GM13976 (cell line): ENCODE results near the gene RAB33A.

Experiments
- DNase-seq: peaks from one replicate; pipeline ENCODE4 v3.0.0; 2012; ENCODE audit warnings: low spot score
- in situ Hi-C: fragments of 300-500 bp; cut with MboI; formaldehyde crosslinking; loops from one replicate; pipeline ENCODE4 v1.12.0; 2022; ENCODE audit warnings: low sequenced_read_pairs, mixed read lengths, inconsistent platforms; ENCODE audit not compliant: unreplicated experiment
- TF ChIP-seq, protein P1 (sequence below): IDR thresholded peaks from 2 replicates; pipeline ENCODE4 v1.5.1; 2012; ENCODE audit warnings: borderline replicate concordance, mild to moderate bottlenecking; ENCODE audit not compliant: insufficient read depth; ENCODE audit errors: extremely low read depth, missing control alignments, control extremely low read depth

RAB33A gene

DNA sequence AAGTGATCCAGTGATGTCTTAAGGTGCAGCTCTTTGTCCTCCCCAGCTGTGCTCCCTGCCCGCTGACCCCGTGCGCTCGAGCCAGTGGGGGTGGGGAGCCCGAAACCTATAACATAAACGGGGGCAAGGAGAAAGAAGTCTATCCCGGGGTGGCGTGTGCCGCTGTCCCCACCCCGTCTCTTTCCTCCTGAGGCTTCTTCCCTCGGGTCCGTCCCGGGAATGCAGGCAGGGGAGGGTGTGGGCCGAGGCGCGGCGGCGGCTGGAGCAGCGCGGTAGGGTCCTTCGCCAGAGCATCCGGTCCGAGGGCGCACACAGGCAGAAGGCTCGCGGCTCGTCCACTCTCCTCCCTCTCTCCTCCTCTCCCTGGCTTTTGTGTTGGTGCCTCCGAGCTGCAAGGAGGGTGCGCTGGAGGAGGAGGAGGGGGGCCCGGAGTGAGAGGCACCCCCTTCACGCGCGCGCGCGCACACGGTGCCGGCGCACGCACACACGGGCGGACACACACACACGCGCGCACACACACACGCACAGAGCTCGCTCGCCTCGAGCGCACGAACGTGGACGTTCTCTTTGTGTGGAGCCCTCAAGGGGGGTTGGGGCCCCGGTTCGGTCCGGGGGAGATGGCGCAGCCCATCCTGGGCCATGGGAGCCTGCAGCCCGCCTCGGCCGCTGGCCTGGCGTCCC lies at the start of gene RAB33A:
Gene RAB33A, plus strand, starts transcription at position 517 of the 681 bp plus-strand sequence. Its CDS starts 101 bp downstream, at position 618.
- in situ Hi-C loops, result no loop called here
- TF ChIP-seq, protein P1, sequence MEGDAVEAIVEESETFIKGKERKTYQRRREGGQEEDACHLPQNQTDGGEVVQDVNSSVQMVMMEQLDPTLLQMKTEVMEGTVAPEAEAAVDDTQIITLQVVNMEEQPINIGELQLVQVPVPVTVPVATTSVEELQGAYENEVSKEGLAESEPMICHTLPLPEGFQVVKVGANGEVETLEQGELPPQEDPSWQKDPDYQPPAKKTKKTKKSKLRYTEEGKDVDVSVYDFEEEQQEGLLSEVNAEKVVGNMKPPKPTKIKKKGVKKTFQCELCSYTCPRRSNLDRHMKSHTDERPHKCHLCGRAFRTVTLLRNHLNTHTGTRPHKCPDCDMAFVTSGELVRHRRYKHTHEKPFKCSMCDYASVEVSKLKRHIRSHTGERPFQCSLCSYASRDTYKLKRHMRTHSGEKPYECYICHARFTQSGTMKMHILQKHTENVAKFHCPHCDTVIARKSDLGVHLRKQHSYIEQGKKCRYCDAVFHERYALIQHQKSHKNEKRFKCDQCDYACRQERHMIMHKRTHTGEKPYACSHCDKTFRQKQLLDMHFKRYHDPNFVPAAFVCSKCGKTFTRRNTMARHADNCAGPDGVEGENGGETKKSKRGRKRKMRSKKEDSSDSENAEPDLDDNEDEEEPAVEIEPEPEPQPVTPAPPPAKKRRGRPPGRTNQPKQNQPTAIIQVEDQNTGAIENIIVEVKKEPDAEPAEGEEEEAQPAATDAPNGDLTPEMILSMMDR, result no peak
- DNase-seq, result peak; percentile 50

DNA sequence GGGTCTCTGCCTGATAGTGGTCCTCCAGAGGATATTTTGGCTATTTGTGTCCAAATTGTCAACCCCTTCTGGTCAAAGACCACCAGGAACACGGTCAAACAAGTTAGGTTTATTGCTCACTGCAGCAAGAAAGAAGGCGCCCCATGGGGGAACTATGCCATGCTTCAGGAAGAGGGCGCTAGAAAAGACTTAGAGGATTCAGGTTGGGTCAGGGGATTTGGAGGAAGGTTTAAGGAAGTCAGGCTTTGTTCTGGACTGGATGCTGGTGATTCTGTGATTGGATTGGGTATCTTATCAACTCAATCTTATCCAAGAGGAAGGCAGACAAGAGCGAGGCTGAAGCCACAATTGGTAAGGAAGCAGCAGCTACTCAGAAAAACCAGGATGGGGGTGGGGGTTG lies 47.2 kb upstream of the RAB33A start:
- in situ Hi-C loops, result no loop called here
- TF ChIP-seq, protein P1, result no peak
- DNase-seq, result no peak

DNA sequence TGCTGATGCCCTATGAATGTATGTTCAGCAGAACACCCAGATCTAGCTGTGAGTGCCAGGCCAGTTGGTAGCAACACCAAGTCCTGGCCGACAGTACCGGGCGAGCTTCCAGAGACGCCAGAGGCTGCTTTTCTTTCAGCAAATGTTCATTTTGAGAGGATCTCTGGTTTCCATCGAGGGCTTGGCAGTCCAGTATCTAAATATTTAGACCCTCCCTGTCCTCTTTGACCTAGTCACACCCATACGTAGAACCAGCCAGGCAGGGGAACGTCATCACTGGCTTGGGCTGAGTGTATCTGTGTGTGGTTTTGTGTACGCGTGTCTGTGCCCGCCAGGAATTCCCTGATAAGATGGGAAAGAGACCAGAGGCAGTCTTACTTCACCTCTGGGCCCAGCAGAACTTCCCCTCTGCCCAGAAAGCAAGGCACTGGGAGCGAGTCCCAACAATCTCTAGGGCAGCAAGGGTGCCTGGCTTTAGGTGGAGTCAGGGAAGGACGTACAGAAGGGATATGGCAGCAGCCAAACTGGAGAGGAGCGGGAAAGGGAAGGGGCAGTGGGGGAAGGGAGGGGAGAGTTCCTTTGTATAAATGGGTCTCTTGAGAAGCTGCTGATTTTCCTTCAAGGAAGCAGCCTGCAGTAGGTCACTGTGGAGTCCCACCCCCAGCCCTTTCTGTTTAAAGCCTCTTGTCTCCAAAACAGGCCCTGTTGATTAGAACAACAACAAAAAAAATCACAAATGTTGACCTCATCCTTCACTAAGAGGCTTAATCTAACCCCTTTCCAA lies 46.5 kb upstream of the RAB33A start:
- TF ChIP-seq, protein P1, result no peak
- in situ Hi-C loops, result no loop called here
- DNase-seq, result no peak

DNA sequence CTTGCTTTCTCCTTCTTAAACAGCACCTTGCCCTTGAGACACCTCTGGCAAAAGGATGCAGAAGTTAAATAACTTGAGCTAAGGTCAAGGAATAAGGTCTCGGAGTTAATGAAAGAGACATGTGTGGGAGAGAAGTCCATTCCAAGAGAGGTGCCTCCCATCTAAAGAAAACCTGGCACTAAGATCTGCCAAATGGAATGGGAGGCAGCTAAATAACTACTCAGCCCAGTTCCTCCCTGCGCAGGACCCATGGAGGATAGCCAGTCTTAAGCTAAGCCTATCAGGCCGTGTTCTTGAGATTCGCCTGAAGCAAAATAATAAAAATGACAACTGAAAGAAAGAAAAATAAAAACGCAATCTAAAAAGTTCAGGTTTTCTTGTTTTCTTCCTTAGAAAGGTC lies 40.8 kb upstream of the RAB33A start:
- TF ChIP-seq, protein P1, result no peak
- DNase-seq, result no peak
- in situ Hi-C loops, result no loop called here

DNA sequence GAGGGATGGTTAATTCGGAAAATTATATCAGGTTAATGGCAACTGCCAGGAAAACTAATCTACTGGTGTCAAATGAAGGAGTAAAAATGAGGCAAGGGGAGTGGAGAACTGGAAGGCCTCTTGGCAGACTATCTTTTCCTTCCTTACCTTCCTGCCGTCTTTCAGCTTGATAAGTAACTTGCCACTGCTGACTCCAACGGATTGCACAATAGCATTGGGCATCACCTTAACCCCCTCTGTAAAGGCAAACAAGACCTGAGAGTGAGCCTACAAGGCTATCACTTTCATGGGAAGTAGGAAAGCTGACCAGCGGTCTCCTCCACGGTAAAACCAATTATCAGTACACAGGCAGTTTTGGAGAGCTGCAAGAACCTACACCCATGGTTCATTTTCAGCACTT lies 35.3 kb upstream of the RAB33A start:
- in situ Hi-C loops, result no loop called here
- no peak for DNase-seq
- TF ChIP-seq, protein P1, result no peak

DNA sequence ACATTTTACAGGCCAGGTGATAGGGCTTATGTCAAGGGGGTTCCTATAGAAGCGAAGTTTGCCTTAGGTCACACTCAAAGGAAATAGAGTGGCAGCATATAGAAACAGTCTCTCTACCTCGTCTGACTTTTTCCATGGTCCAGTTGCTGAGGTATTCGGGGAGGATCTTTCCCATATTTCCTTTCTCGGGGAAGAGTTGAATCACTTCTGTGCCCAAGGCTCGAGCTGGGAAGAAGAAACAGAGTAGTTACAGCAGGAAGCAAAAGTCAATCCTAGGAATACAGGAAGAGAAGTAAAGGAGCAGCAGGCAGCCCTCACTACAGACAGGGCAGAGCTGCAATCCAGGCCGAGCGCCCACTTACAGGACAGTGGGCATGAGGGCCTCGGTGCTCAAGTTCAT lies 34.8 kb upstream of the RAB33A start:
- in situ Hi-C loops, result no loop called here
- DNase-seq, result no peak
- TF ChIP-seq, protein P1, result no peak
